AG04450 (cell line): ENCODE results near the gene OTULIN. TPM values are rescaled to one million over a fixed set of nuclear protein-coding genes. Genes with fewer than 3 reads are reported as not detected.
A peak's percentile ranks its signal among the peaks of the same experiment; 100 is the strongest.

Experiments
- CTCF ChIA-PET: fragments of 300-600, 350-600 bp; formaldehyde crosslinking; extraction: SDS; loops from one replicate; lab custom pipeline; 2022; ENCODE audit warnings: antibody characterized with exemption, inconsistent platforms; lab: Charles Lee
- POLR2A ChIA-PET: fragments of 350-600 bp; formaldehyde crosslinking; extraction: SDS; loops from one replicate; lab custom pipeline; 2021; ENCODE audit warnings: antibody characterized with exemption, inconsistent platforms; lab: Yijun Ruan, JAX
- DNase-seq: peaks from one replicate; pipeline ENCODE4 v3.0.0-alpha.2; 2011; ENCODE audit warnings: low read depth, low spot score
- H3K27ac ChIP-seq: one replicate; pipeline ENCODE4 v1.5.1; 2012; ENCODE audit warnings: low read depth, low read length, control low read depth
- H3K27me3 ChIP-seq: one replicate; pipeline ENCODE4 v1.6.0; 2012; ENCODE audit warnings: low read length; ENCODE audit not compliant: control insufficient read depth, insufficient read depth
- H3K4me3 ChIP-seq: 2 replicates; pipeline ENCODE4 v1.5.1; 2011; ENCODE audit warnings: mild to moderate bottlenecking, low read depth, low read length, control low read depth
- H3K9me3 ChIP-seq: 2 replicates; pipeline ENCODE4 v1.5.1; 2012; ENCODE audit warnings: low read length; ENCODE audit not compliant: control insufficient read depth, insufficient read depth
- polyA plus RNA-seq: library from polyadenylated mRNA; depleted of rRNA; stranded (reverse); fragments of >200 nt; gene quantifications from 2 replicates; pipeline ENCODE4 v1.2.3, GENCODE V29; 2011
- TF ChIP-seq, protein P1 (sequence below): IDR thresholded peaks from 2 replicates; pipeline ENCODE4 v1.5.1; 2011; ENCODE audit warnings: low read depth, low read length, control low read depth, inconsistent platforms

Gene OTULIN
- polyA plus RNA-seq, 1 experiment = 14.0 TPM

GRCh38 chr5:14662721-14663260 is 1.7 kb upstream of the OTULIN start:
- no peak overlapping the region for H3K4me3 ChIP-seq
- H3K27ac ChIP-seq = peak overlapping the region; percentile 4
- no peak for DNase-seq
- CTCF ChIA-PET = interaction anchor here (1.8 kb wide), 1 partner anchor 14 kb away, joined by 9 read pairs; no protein-coding TSS in a partner anchor
- TF ChIP-seq, protein P1, sequence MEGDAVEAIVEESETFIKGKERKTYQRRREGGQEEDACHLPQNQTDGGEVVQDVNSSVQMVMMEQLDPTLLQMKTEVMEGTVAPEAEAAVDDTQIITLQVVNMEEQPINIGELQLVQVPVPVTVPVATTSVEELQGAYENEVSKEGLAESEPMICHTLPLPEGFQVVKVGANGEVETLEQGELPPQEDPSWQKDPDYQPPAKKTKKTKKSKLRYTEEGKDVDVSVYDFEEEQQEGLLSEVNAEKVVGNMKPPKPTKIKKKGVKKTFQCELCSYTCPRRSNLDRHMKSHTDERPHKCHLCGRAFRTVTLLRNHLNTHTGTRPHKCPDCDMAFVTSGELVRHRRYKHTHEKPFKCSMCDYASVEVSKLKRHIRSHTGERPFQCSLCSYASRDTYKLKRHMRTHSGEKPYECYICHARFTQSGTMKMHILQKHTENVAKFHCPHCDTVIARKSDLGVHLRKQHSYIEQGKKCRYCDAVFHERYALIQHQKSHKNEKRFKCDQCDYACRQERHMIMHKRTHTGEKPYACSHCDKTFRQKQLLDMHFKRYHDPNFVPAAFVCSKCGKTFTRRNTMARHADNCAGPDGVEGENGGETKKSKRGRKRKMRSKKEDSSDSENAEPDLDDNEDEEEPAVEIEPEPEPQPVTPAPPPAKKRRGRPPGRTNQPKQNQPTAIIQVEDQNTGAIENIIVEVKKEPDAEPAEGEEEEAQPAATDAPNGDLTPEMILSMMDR = no peak
- no peaks in the 10 kb centered on the region; the same call in 1 of the 2 replicates for H3K9me3 ChIP-seq
- H3K27me3 ChIP-seq = no peaks in the 10 kb centered on the region
- POLR2A ChIA-PET = no interaction called here

DNA sequence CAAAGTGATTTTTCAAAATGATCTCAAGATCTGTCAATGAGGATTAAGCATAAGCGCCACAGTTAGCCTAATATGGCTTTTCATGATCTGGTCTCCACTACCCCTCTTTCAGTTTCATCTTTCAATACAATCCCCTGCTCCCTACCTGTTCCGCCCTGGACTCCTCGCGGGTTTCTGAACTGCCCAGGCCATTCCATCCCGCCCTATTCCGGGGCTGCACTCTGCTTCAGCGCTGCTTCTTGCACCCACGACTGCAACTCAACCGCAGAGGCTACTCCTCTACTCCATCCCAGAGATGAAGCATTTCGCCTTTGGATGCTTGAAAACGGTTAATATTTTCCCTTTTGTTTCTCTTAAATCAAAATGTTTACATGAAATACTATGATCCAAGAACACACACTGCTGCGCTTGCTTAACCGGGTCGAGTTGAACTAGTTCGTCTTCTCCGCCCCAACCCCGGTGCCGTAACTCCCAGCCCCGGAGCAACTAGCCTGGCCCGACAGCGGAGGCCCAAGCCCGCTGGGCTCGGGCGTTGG is 716 bp upstream of the OTULIN start:
- TF ChIP-seq, protein P1 = no peak
- Histone ChIP-seq H3K27me3 (no peaks in the 10 kb centered on the region), H3K4me3 (peak overlapping the region; percentile 86), H3K27ac (peak overlapping the region; percentile 82), H3K9me3 (no peaks in the 10 kb centered on the region; the same call in 1 of the 2 replicates)
- ChIA-PET POLR2A (interaction anchor here (0.5 kb wide), 1 partner anchor 207 kb away, joined by 5 read pairs; no protein-coding TSS in a partner anchor), CTCF (no interaction called here)
- no peak for DNase-seq

GRCh38 chr5:14665101-14665822 is 744 bp downstream of the OTULIN start:
- Histone ChIP-seq H3K4me3 (peak overlapping the region; percentile 86), H3K27ac (no peak overlapping the region), H3K9me3 (no peaks in the 10 kb centered on the region; the same call in 1 of the 2 replicates), H3K27me3 (no peaks in the 10 kb centered on the region)
- no peak for DNase-seq
- ChIA-PET CTCF (no interaction called here), POLR2A (interaction anchor here (0.5 kb wide), 1 partner anchor 144 kb away, joined by 3 read pairs; no protein-coding TSS in a partner anchor)
- TF ChIP-seq, protein P1 = no peak

DNA sequence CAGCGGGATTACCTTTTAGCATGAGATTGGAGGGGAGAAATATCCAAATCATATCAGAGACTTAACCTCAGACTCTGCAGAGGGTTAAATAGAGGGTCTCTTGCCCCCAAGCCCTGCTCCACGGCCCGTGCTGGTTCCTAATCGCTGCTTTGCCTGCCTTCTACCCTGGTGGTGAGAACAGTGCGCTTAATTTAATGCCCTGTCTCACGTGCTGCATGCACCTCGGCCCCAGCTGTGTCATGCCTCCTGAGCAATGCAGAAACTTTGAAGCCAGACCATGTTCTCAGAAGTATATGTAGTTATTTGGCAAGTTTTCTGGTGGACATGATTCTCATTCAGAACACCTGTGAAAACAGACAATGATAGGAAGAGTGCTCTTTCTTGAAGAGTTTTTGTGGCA is 1.4 kb downstream of the OTULIN start:
- TF ChIP-seq, protein P1 = no peak
- ChIA-PET CTCF (interaction anchor here (1.7 kb wide), 1 partner anchor 17 kb away, joined by 9 read pairs; no protein-coding TSS in a partner anchor), POLR2A (no interaction called here)
- Histone ChIP-seq H3K4me3 (peak overlapping the region; percentile 86), H3K27ac (no peak overlapping the region), H3K27me3 (no peaks in the 10 kb centered on the region), H3K9me3 (no peaks in the 10 kb centered on the region; the same call in 1 of the 2 replicates)
- DNase-seq = no peak
